ENCODE measurements around the gene ST3GAL2. TPM values are rescaled to one million over a fixed set of nuclear protein-coding genes. Genes with fewer than 3 reads are reported as not detected.
"Not testable (repeated sequence)": the region's sequence is repeated elsewhere in the genome, so short reads cannot be mapped to it uniquely, and the experiment has no call there.

The ST3GAL2 gene
- total and polyA plus RNA-seq, 2 of the 4 experiments (the other 2 are of a cell fraction), result 17.4 to 17.7 TPM

DNA sequence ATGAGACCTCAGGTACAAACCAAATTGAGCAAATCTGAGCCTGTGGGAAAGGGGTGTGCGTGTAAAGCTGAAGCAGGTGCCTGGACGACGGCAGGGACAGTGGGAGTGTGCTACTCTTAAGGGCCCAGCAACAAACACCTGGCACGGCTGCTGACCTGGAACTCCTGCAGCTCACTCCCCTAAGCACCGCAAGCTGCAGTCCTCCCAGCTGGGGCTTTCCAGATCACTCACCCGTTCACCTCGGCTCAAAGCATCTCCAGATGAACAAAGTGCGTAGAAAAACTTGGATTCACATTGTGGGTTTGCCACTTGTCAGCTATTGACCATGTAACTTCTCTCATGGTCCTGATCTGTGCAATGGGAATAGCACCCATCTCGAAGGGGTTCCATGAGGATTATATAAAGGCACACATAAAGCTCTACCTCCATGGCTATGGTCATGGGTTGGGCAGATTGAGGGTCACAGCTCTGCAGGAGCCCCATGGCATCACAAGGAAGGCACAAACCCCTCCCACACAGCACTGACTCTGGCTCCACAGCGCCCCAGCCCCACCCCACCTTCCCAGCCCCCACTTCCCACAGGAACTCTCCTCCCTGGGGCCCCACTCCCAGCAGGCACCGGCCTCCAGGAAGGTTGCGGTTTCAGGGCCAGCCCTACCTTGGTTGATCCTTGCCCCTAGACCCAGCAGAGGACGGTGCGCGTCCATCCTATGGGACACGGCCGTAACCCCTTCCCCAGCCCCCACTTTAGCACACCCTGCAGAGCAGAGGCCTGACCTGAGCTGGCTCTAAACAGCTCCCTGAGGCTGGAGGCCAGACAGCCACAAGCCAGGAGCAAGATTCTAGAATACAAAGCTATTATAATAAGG lies 21.9 kb downstream of the ST3GAL2 start:
- H3K9ac ChIP-seq (ENCODE audit: low read depth, low read length), result no peak overlapping the region
- no peak overlapping the region for H2AK9ac ChIP-seq (replicated peaks; ENCODE audit: low read depth, low read length, poor library complexity)
- in situ Hi-C loops (cut with MboI; ENCODE audit: low sequenced_read_pairs), result no loop called here
- no peak overlapping the region for H3K27ac ChIP-seq (ENCODE audit: insufficient read depth, low read length)
- intact Hi-C loops (cut with micrococcal nuclease), result no loop called here
- no peak overlapping the region for H2BK15ac ChIP-seq (ENCODE audit: low read depth, low read length)
- H2BK120ac ChIP-seq (ENCODE audit: low read depth, low read length), result no peak overlapping the region
- H3K56ac ChIP-seq (ENCODE audit: extremely low read depth, insufficient read depth, low read length), result no peak overlapping the region
- H3K4ac ChIP-seq (ENCODE audit: low read depth, low read length), result no peak overlapping the region
- no peak overlapping the region for H2AK5ac ChIP-seq (ENCODE audit: low read depth, low read length)
- no peak overlapping the region for H2BK5ac ChIP-seq (ENCODE audit: low read depth, low read length, poor library complexity, severe bottlenecking)
- H2BK20ac ChIP-seq (ENCODE audit: low read depth, low read length), result no peak overlapping the region
- no peaks in the 10 kb centered on the region; the same call in 1 of the 2 replicates for H3K4me1 ChIP-seq (ENCODE audit: control insufficient read depth, insufficient read depth, low read length)
- ChIA-PET CTCF (no interaction called here), POLR2A (ENCODE audit: unreplicated experiment) (no interaction called here)
- H3K27me3 ChIP-seq (ENCODE audit: control insufficient read depth, insufficient read depth, low read length), result no peaks in the 10 kb centered on the region
- ATAC-seq (ENCODE audit: low read depth), result no peak
- no peaks in the 10 kb centered on the region for H3K9me3 ChIP-seq (ENCODE audit: control insufficient read depth, insufficient read depth, low read length)
- no peak overlapping the region for H2AFZ ChIP-seq (replicated peaks; ENCODE audit: low read length, poor library complexity)
- 95% methylated on average over 11 of the region's 17 CpGs; no CpG with 5 or more reads in 1 of the 2 experiments for WGBS, 2 experiments (ENCODE audit: extremely low coverage in 2 of 2, insufficient read length in 1 of 2)
- TF ChIP-seq POLR2A (IDR thresholded peaks at IDR 0.05; ENCODE audit: low read depth, low read length), result no peak
- no peak for TF ChIP-seq RCOR1 (IDR thresholded peaks at IDR 0.05; ENCODE audit: insufficient replicate concordance, low read length)
- TF ChIP-seq, protein P1, sequence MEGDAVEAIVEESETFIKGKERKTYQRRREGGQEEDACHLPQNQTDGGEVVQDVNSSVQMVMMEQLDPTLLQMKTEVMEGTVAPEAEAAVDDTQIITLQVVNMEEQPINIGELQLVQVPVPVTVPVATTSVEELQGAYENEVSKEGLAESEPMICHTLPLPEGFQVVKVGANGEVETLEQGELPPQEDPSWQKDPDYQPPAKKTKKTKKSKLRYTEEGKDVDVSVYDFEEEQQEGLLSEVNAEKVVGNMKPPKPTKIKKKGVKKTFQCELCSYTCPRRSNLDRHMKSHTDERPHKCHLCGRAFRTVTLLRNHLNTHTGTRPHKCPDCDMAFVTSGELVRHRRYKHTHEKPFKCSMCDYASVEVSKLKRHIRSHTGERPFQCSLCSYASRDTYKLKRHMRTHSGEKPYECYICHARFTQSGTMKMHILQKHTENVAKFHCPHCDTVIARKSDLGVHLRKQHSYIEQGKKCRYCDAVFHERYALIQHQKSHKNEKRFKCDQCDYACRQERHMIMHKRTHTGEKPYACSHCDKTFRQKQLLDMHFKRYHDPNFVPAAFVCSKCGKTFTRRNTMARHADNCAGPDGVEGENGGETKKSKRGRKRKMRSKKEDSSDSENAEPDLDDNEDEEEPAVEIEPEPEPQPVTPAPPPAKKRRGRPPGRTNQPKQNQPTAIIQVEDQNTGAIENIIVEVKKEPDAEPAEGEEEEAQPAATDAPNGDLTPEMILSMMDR (conservative IDR thresholded peaks at IDR 0.05; ENCODE audit: low read depth, low read length), result no peak
- no peak for TF ChIP-seq MXI1 (IDR thresholded peaks at IDR 0.05; ENCODE audit: borderline replicate concordance, low read depth, low read length)
- dilution Hi-C loops (cut with HindIII; ENCODE audit: low sequenced_read_pairs, unreplicated experiment), result no loop called here
- no peak overlapping the region for H3K4me3 ChIP-seq (ENCODE audit: insufficient read depth, low read depth, low read length)
- no TSS peak for BruUV-seq (replicated peaks)
- no peak for DNase-seq
- peaks cover 62% of the 10 kb centered on the region for H4K20me1 ChIP-seq (ENCODE audit: insufficient read depth, low read length)
- no peak overlapping the region for H3K23ac ChIP-seq (ENCODE audit: low read depth, low read length)
- H3K4me2 ChIP-seq (ENCODE audit: low read depth, low read length), result no peak overlapping the region
- peaks cover 22 to 82% of the 10 kb centered on the region in 2 experiments for H3K79me1 ChIP-seq (ENCODE audit: low read depth in 1 of 2, low read length in 2 of 2)
- no peak overlapping the region for H3K14ac ChIP-seq (replicated peaks; ENCODE audit: low read depth, low read length)
- H4K91ac ChIP-seq (ENCODE audit: insufficient read depth, low read depth, low read length), result no peak overlapping the region
- H3K18ac ChIP-seq (ENCODE audit: low read depth, low read length), result no peak overlapping the region
- peaks cover 6% of the 10 kb centered on the region for H3K36me3 ChIP-seq (ENCODE audit: control insufficient read depth, insufficient read depth, low read length)
- peaks cover 30% of the 10 kb centered on the region for H3K9me1 ChIP-seq (ENCODE audit: insufficient read depth, low read length)
- H4K5ac ChIP-seq (ENCODE audit: low read depth, low read length), result no peak overlapping the region
- H4K8ac ChIP-seq (ENCODE audit: low read depth in 2 of 2, low read length in 2 of 2), result no peak overlapping the region

DNA sequence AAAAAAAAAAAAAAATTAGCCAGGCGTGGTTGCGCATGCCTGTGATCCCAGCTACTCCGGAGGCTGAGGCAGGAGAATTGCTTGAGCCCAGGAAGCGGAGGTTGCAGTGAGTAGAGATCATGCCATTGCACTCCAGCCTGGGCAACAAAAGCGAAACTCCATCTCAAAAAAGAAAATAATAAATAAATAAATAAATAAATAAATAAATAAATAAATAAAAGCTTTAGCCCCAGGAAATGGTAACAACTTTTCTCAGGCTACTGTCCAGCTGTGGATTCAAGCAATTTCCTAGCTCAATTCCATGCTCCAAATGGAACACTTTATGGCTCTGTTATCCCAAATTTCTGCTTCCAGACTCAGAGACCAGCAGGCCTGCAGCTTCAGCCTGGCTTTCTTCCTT lies 25.3 kb downstream of the ST3GAL2 start:
- dilution Hi-C loops (cut with HindIII; ENCODE audit: low sequenced_read_pairs, unreplicated experiment), result not testable (repeated sequence)

More for the DNA sequence above, 25.3 kb downstream of the ST3GAL2 start:
- H3K36me3 ChIP-seq (ENCODE audit: control insufficient read depth, insufficient read depth, low read length); H4K5ac ChIP-seq (ENCODE audit: low read depth, low read length); POLR2A ChIA-PET (ENCODE audit: unreplicated experiment); H2BK5ac ChIP-seq (ENCODE audit: low read depth, low read length, poor library complexity, severe bottlenecking); H2AK9ac ChIP-seq (replicated peaks; ENCODE audit: low read depth, low read length, poor library complexity); DNase-seq; H3K4me1 ChIP-seq (ENCODE audit: control insufficient read depth, insufficient read depth, low read length); H3K27ac ChIP-seq (ENCODE audit: insufficient read depth, low read length); H3K9me3 ChIP-seq (ENCODE audit: control insufficient read depth, insufficient read depth, low read length); H3K23ac ChIP-seq (ENCODE audit: low read depth, low read length); H3K4ac ChIP-seq (ENCODE audit: low read depth, low read length); CTCF ChIA-PET; H3K56ac ChIP-seq (ENCODE audit: extremely low read depth, insufficient read depth, low read length); intact Hi-C loops (cut with micrococcal nuclease); H3K9ac ChIP-seq (ENCODE audit: low read depth, low read length); H4K8ac ChIP-seq (ENCODE audit: low read depth in 2 of 2, low read length in 2 of 2); in situ Hi-C loops (cut with MboI; ENCODE audit: low sequenced_read_pairs); H3K4me2 ChIP-seq (ENCODE audit: low read depth, low read length); H3K14ac ChIP-seq (replicated peaks; ENCODE audit: low read depth, low read length); H2AK5ac ChIP-seq (ENCODE audit: low read depth, low read length); H4K91ac ChIP-seq (ENCODE audit: insufficient read depth, low read depth, low read length); H2BK20ac ChIP-seq (ENCODE audit: low read depth, low read length); ATAC-seq (ENCODE audit: low read depth); H2BK15ac ChIP-seq (ENCODE audit: low read depth, low read length); H3K27me3 ChIP-seq (ENCODE audit: control insufficient read depth, insufficient read depth, low read length); H2AFZ ChIP-seq (replicated peaks; ENCODE audit: low read length, poor library complexity); BruUV-seq (replicated peaks); H2BK120ac ChIP-seq (ENCODE audit: low read depth, low read length); H3K18ac ChIP-seq (ENCODE audit: low read depth, low read length); H3K4me3 ChIP-seq (ENCODE audit: insufficient read depth, low read depth, low read length): not testable (repeated sequence)
- peaks cover 29% of the 10 kb centered on the region for H4K20me1 ChIP-seq (ENCODE audit: insufficient read depth, low read length)
- no CpG with 5 or more reads among the region's 5 CpGs for WGBS, 2 experiments (ENCODE audit: extremely low coverage in 2 of 2, insufficient read length in 1 of 2)
- H3K9me1 ChIP-seq (ENCODE audit: insufficient read depth, low read length), result peaks cover 11% of the 10 kb centered on the region
- peaks cover 22 to 70% of the 10 kb centered on the region in 2 experiments for H3K79me1 ChIP-seq (ENCODE audit: low read depth in 1 of 2, low read length in 2 of 2)

All from IMR-90 (cell line).